Measurements from ENCODE around the gene MAGEC3. TPM values are rescaled to one million over a fixed set of nuclear protein-coding genes. Genes with fewer than 3 reads are reported as not detected.
A peak's percentile ranks its signal among the peaks of the same experiment; 100 is the strongest.
"Not testable (repeated sequence)": the region's sequence is repeated elsewhere in the genome, so short reads cannot be mapped to it uniquely, and the experiment has no call there.

The MAGEC3 gene, protein sequence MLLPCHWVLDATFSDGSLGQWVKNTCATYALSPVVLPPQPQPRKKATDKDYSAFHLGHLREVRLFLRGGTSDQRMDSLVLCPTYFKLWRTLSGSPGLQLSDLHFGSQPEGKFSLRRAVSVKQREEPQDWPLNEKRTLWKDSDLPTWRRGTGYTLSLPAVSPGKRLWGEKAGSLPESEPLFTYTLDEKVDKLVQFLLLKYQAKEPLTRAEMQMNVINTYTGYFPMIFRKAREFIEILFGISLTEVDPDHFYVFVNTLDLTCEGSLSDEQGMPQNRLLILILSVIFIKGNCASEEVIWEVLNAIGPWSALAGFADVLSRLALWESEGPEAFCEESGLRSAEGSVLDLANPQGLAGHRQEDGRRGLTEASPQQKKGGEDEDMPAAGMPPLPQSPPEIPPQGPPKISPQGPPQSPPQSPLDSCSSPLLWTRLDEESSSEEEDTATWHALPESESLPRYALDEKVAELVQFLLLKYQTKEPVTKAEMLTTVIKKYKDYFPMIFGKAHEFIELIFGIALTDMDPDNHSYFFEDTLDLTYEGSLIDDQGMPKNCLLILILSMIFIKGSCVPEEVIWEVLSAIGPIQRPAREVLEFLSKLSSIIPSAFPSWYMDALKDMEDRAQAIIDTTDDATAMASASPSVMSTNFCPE
- total RNA-seq (0.04 TPM), polyA plus RNA-seq (ENCODE audit: insufficient read depth in 1 of 8, insufficient read length in 8 of 8, low replicate concordance in 1 of 8) (1 to 10 TPM in 2 of 8 donors, under 1 TPM in 5, not detected in 1; 0.29 to 1.3 (median 0.44) TPM)
- long read RNA-seq, donor 1: 0 reads
- long read RNA-seq, donor 2: 0 reads
- long read RNA-seq, donor 3: 0 reads
- long read RNA-seq, donor 4: 0 reads
- long read RNA-seq, donor 5: 0 reads
- long read RNA-seq, donor 6: 0 reads
- long read RNA-seq, donor 7: 0 reads
- long read RNA-seq, donor 8: 0 reads
- long read RNA-seq, donor 9: 0 reads
- long read RNA-seq, donor 10: 0 reads
- long read RNA-seq, donor 11: 0 reads

DNA sequence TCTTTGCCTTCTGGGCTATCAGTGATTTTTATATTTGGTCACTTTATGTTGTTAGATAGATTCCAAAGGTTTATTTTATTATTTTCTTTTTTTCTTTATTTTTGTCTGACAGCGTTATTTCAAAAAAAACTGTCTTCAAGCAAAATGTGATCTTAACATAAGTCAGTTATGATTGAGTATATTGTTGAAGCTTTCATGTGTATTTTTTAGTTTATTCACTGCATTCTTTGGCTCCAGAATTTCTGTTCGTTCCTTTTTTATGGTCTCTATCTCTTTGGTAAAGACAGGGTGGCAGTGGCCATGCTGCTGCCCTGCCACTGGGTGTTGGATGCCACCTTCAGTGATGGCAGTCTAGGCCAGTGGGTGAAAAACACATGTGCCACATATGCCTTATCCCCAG lies at the start of gene MAGEC3:
Gene MAGEC3 (plus strand): TSS at position 301 of the 400 bp plus-strand sequence. CDS start 0 bp downstream, at position 301.
- H3K27me3 ChIP-seq (ENCODE audit: control insufficient read depth, insufficient read depth, low read length): peaks cover 2% of the 10 kb centered on the region
- WGBS (ENCODE audit: insufficient coverage): 80% methylated on average over 1 of the region's 2 CpGs

DNA sequence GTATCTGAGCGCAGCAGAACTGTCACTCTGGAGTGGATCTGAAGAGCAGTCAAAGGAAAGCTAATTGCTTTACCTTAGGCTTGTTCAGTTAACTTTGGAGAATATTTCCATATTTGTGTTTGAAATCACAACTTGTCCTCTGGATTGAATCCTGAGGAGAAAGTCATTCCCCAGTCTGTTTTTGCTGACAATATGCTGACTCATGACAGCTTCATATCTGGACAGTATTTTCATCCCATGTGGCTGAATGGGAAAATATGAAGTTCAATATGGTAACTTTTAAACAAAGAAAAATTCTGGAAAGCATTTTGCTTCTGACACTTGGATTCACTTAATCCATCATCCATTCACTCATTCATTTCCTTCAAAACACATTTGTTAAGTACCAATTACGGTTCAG lies 46.3 kb upstream of the MAGEC3 start:
- H3K4me1 ChIP-seq (ENCODE audit: control insufficient read depth, insufficient read depth, low read length): no peaks in the 10 kb centered on the region
- no peak overlapping the region for H3K4me3 ChIP-seq (ENCODE audit: low read length)
- H3K27ac ChIP-seq (ENCODE audit: low read length): no peak overlapping the region
- DNase-seq: peak; percentile 2
- no peaks in the 10 kb centered on the region for H3K36me3 ChIP-seq (ENCODE audit: control insufficient read depth, insufficient read depth, low read length)
- H3K27me3 ChIP-seq (ENCODE audit: control insufficient read depth, insufficient read depth, low read length): no peaks in the 10 kb centered on the region
- WGBS (ENCODE audit: insufficient coverage): no CpG with 5 or more reads among the region's 2 CpGs
- H3K9me3 ChIP-seq (replicated peaks; ENCODE audit: control insufficient read depth, low read depth, low read length): no peaks in the 10 kb centered on the region

More for the DNA sequence above, at the start of gene MAGEC3:
- H3K4me3 ChIP-seq (ENCODE audit: low read length): no peak within 1 kb of the TSS
- DNase-seq: no peak
- H3K9me3 ChIP-seq (replicated peaks; ENCODE audit: control insufficient read depth, low read depth, low read length): peaks cover 6% of the 10 kb centered on the region
- H3K36me3 ChIP-seq (ENCODE audit: control insufficient read depth, insufficient read depth, low read length): no peaks in the 10 kb centered on the region
- H3K27ac ChIP-seq (ENCODE audit: low read length): no peak within 1 kb of the TSS
- H3K4me1 ChIP-seq (ENCODE audit: control insufficient read depth, insufficient read depth, low read length): no peaks in the 10 kb centered on the region

DNA sequence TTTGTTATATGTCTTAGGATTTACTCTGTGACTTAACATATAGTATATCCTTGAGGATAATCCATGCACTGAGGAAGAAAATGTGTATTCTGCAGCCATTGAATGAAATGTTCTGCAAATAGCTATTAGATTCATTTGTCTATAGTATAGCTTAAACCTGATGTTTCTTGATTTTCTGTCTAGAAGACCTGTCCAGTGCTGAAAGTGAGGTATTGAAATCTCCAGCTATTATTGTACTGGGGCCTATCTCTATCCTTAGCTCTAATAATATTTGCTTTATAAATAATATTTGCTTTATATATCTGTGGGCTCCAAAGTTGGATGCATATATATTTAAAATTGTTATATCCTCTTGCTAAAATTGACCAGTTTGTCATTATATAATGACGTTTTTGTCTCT lies 26.7 kb upstream of the MAGEC3 start:
- DNase-seq: no peak
- H3K27me3 ChIP-seq (ENCODE audit: control insufficient read depth, insufficient read depth, low read length): peaks cover 5% of the 10 kb centered on the region
- H3K36me3 ChIP-seq (ENCODE audit: control insufficient read depth, insufficient read depth, low read length): no peaks in the 10 kb centered on the region
- WGBS (ENCODE audit: insufficient coverage): no CpG with 5 or more reads among the region's 1 CpG
- H3K4me1 ChIP-seq (ENCODE audit: control insufficient read depth, insufficient read depth, low read length): no peaks in the 10 kb centered on the region
- H3K27ac ChIP-seq (ENCODE audit: low read length): no peak overlapping the region
- H3K9me3 ChIP-seq (replicated peaks; ENCODE audit: control insufficient read depth, low read depth, low read length): no peaks in the 10 kb centered on the region
- H3K4me3 ChIP-seq (ENCODE audit: low read length): no peak overlapping the region

DNA sequence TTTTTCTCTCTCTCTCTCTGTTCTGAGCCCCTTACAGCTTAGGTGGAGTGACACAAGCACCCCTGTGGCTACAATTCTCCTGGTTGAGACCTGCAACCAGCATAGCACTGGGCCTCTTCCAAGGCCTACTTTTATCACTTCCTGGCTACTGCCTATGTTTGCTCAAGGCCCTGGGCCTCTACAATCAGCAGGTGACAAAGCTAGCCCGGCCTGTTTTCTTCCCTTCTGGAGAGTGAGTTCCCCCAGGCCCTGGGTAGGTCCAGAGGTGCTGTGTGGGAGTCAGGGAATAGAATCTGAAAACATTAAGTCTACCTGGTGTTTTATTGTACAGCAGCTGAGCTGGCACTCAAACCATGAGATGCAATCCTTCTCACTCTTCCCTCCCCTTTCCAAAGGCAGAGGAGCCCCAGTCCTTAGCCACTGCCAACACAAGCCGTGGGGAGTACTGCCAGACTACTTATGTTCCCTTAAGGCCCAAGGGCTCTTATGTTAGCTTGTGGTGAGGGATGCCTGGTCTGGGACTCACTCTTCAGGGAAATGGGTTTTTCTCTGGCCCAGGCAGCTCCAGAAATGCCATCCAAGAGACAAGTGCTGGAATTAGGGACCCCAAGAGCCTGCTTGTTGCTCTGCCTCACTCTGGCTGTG lies 23.8 kb upstream of the MAGEC3 start:
- no peak overlapping the region for H3K27ac ChIP-seq (ENCODE audit: low read length)
- DNase-seq: no peak
- H3K4me3 ChIP-seq (ENCODE audit: low read length): no peak overlapping the region
- H3K36me3 ChIP-seq (ENCODE audit: control insufficient read depth, insufficient read depth, low read length): no peaks in the 10 kb centered on the region
- WGBS (ENCODE audit: insufficient coverage): no CpG with 5 or more reads among the region's 2 CpGs
- no peaks in the 10 kb centered on the region for H3K9me3 ChIP-seq (replicated peaks; ENCODE audit: control insufficient read depth, low read depth, low read length)
- no peaks in the 10 kb centered on the region for H3K4me1 ChIP-seq (ENCODE audit: control insufficient read depth, insufficient read depth, low read length)
- H3K27me3 ChIP-seq (ENCODE audit: control insufficient read depth, insufficient read depth, low read length): peaks cover 5% of the 10 kb centered on the region

DNA sequence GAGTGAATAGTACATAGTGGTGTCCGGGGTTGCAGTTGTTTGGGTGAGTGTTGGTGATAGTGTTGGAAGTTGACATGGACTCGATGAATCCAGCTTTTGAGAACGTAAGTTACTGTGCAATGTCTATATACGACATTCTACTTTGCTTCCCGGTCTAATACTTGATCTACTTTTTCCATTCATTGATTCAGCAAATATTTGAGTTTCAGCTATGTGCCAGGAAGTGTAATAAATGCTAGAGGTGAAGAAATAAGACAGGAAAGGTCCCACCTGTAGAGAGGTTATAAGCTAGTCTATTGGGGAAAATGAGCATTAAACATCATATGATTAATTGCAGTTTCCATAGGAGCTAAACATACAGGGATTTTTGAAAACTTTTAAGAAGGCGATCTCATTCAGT lies 22.2 kb upstream of the MAGEC3 start:
- no peak overlapping the region for H3K4me3 ChIP-seq (ENCODE audit: low read length)
- H3K27ac ChIP-seq (ENCODE audit: low read length): no peak overlapping the region
- H3K36me3 ChIP-seq (ENCODE audit: control insufficient read depth, insufficient read depth, low read length): no peaks in the 10 kb centered on the region
- H3K4me1 ChIP-seq (ENCODE audit: control insufficient read depth, insufficient read depth, low read length): no peaks in the 10 kb centered on the region
- WGBS (ENCODE audit: insufficient coverage): 71% methylated on average over 1 of the region's 6 CpGs
- peaks cover 5% of the 10 kb centered on the region for H3K27me3 ChIP-seq (ENCODE audit: control insufficient read depth, insufficient read depth, low read length)
- H3K9me3 ChIP-seq (replicated peaks; ENCODE audit: control insufficient read depth, low read depth, low read length): no peaks in the 10 kb centered on the region
- DNase-seq: no peak

DNA sequence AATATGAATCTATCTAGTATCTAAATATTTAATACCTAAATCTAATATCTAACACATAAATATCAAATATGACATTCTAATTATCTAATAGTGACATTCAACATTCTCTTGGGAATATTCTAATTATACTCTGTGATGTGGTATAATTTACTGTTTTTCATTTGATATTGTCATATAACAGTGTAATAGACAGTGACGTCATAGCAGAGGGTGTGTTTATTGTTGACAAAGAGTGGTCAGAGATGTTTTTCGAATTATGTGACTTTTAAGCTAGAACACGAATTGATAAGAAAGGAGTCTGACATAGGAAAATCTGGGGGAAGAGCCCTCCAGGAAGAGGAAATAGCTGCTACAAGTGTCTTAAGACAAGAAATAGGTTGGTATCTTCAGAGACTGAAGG lies 5.9 kb upstream of the MAGEC3 start:
- Histone ChIP-seq H3K36me3 (ENCODE audit: control insufficient read depth, insufficient read depth, low read length) (no peaks in the 10 kb centered on the region), H3K27ac (ENCODE audit: low read length) (no peak overlapping the region), H3K27me3 (ENCODE audit: control insufficient read depth, insufficient read depth, low read length) (no peaks in the 10 kb centered on the region), H3K4me1 (ENCODE audit: control insufficient read depth, insufficient read depth, low read length) (no peaks in the 10 kb centered on the region), H3K4me3 (ENCODE audit: low read length) (no peak overlapping the region), H3K9me3 (replicated peaks; ENCODE audit: control insufficient read depth, low read depth, low read length) (peaks cover 2% of the 10 kb centered on the region)
- WGBS (ENCODE audit: insufficient coverage): 86% methylated on average over 3 of the region's 3 CpGs
- no peak for DNase-seq

DNA sequence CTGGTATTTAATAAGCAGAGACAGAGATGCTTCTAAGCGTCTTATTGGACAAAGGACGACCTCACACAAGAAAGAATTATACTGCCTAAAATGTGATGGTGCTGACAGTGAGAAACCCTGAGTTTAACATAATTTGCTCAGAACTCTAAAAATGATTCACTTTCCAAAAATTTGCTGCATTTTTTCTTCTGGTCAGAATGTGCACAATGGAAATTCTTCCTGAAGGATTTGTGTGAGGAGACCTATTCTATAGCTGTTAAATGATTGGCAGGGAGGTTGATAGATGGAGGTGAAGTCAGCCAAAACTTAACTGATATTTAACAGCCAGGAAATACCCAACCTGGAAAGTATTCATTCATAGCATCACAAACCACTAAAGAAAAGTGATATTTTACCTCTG lies 1.7 kb downstream of the MAGEC3 start:
- Histone ChIP-seq H3K9me3 (replicated peaks; ENCODE audit: control insufficient read depth, low read depth, low read length) (peaks cover 6% of the 10 kb centered on the region), H3K27me3 (ENCODE audit: control insufficient read depth, insufficient read depth, low read length) (peaks cover 2% of the 10 kb centered on the region), H3K4me1 (ENCODE audit: control insufficient read depth, insufficient read depth, low read length) (no peaks in the 10 kb centered on the region), H3K4me3 (ENCODE audit: low read length) (no peak overlapping the region), H3K27ac (ENCODE audit: low read length) (no peak overlapping the region), H3K36me3 (ENCODE audit: control insufficient read depth, insufficient read depth, low read length) (no peaks in the 10 kb centered on the region)
- 60% methylated on average over 1 of the region's 2 CpGs for WGBS (ENCODE audit: insufficient coverage)
- no peak for DNase-seq

DNA sequence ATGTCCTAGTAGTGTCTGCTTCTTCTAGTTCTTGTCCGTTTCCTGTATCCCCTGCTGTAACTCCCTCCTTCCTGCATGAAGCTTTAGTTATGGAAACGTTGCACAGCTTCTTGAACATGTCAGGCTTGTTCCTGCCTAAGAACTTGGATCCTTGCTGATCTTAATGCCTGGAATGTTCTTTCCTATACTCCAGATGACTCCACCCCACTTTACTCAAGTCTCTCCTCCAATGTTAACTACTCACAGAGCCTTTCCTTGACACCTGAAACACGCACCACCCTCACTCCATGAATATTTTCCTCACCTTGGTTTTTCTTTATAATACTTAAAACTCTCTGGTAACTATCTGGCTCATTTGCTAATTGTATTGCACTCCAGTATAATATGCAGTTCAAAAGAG lies 19.4 kb downstream of the MAGEC3 start:
- Histone ChIP-seq H3K36me3 (ENCODE audit: control insufficient read depth, insufficient read depth, low read length) (no peaks in the 10 kb centered on the region), H3K4me3 (ENCODE audit: low read length) (no peak overlapping the region), H3K27me3 (ENCODE audit: control insufficient read depth, insufficient read depth, low read length) (no peaks in the 10 kb centered on the region), H3K9me3 (replicated peaks; ENCODE audit: control insufficient read depth, low read depth, low read length) (no peaks in the 10 kb centered on the region), H3K27ac (ENCODE audit: low read length) (no peak overlapping the region), H3K4me1 (ENCODE audit: control insufficient read depth, insufficient read depth, low read length) (no peaks in the 10 kb centered on the region)
- WGBS (ENCODE audit: insufficient coverage): 19% methylated on average over 2 of the region's 3 CpGs
- DNase-seq: no peak

DNA sequence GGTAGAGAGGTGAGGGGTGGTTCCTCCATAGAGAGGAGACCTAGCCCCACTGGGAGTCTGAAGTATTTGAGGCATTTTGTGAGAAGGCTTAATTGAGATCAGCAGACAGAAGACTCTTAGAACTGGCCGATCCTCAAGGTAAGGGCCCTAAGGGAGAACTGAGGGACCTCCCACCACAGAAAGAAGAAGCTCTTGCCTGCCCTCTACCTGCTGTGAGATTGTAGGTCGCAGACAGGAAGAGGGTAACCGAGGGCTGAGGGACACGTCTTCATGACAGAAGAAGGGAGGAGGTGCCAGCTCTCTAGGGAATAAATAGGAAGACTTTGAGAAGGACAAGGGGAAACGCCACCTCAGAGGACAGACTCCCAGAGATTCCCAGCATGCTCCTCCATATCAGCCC lies 41.5 kb downstream of the MAGEC3 start:
- Histone ChIP-seq H3K36me3 (ENCODE audit: control insufficient read depth, insufficient read depth, low read length) (no peaks in the 10 kb centered on the region), H3K9me3 (replicated peaks; ENCODE audit: control insufficient read depth, low read depth, low read length) (no peaks in the 10 kb centered on the region), H3K27me3 (ENCODE audit: control insufficient read depth, insufficient read depth, low read length) (no peaks in the 10 kb centered on the region), H3K4me1 (ENCODE audit: control insufficient read depth, insufficient read depth, low read length) (no peaks in the 10 kb centered on the region), H3K27ac (ENCODE audit: low read length) (no peak overlapping the region), H3K4me3 (ENCODE audit: low read length) (no peak overlapping the region)
- no peak for DNase-seq
- no CpG with 5 or more reads among the region's 5 CpGs for WGBS (ENCODE audit: insufficient coverage)

DNA sequence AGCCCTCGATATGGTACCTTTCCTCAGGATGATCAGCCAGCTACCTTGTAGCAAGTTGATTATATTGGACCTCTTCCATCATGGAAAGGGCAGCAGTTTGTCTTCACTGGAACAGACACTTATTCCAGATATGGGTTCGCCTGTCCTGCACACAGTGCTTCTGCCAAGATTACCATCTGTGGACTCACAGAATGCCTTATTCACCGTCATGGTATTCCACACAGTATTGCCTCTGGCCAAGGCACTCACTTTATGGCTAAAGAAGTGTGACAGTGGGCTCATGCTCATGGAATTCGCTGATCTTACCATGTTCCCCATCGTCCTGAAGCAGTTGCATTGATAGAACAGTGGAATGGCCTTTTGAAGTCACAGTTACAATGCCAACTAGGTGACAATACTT lies 50.7 kb downstream of the MAGEC3 start:
- not testable (repeated sequence) for H3K9me3 ChIP-seq (replicated peaks; ENCODE audit: control insufficient read depth, low read depth, low read length); DNase-seq; H3K4me3 ChIP-seq (ENCODE audit: low read length); H3K27me3 ChIP-seq (ENCODE audit: control insufficient read depth, insufficient read depth, low read length); H3K27ac ChIP-seq (ENCODE audit: low read length); H3K36me3 ChIP-seq (ENCODE audit: control insufficient read depth, insufficient read depth, low read length); H3K4me1 ChIP-seq (ENCODE audit: control insufficient read depth, insufficient read depth, low read length)
- WGBS (ENCODE audit: insufficient coverage): 51% methylated on average over 4 of the region's 5 CpGs

Measured in muscle of leg (tissue), 16 donors.